Astrocyte (in vitro differentiated cells and primary cell): Measurements from ENCODE around the gene INPP4B. TPM values are rescaled to one million over a fixed set of nuclear protein-coding genes. Genes with fewer than 3 reads are reported as not detected.

ENCODE experiments used
- DNase-seq: peaks from one replicate; pipeline ENCODE4 v3.0.0-alpha.2; 2010; ENCODE audit warnings: low read depth
- FAIRE-seq: peaks from 2 replicates; lab custom pipeline; 2011; peaks lifted over from hg19 to GRCh38; lab: Jason Lieb, UNC
- H2AFZ ChIP-seq: 2 replicates; pipeline ENCODE4 v1.6.0; 2012; ENCODE audit warnings: low read depth, low read length, inconsistent platforms
- H3K27ac ChIP-seq: 2 replicates; pipeline ENCODE4 v1.5.1; 2011; ENCODE audit warnings: low read depth, low read length, inconsistent platforms
- H3K27me3 ChIP-seq: 2 replicates; pipeline ENCODE4 v1.6.0; 2011; ENCODE audit warnings: low read length, inconsistent platforms; ENCODE audit not compliant: insufficient read depth
- H3K36me3 ChIP-seq: 2 replicates; pipeline ENCODE4 v1.5.1; 2011; ENCODE audit warnings: low read length, inconsistent platforms; ENCODE audit not compliant: insufficient read depth
- H3K4me1 ChIP-seq: 2 replicates; pipeline ENCODE4 v1.5.1; 2011; ENCODE audit warnings: low read length, inconsistent platforms; ENCODE audit not compliant: insufficient read depth
- H3K4me2 ChIP-seq: 2 replicates; pipeline ENCODE4 v1.6.0; 2012; ENCODE audit warnings: low read length, inconsistent platforms
- H3K4me3 ChIP-seq: 2 replicates; pipeline ENCODE4 v1.5.1; 2011; ENCODE audit warnings: low read depth, mild to moderate bottlenecking, low read length, inconsistent platforms; ENCODE audit not compliant: insufficient read depth
- H3K79me2 ChIP-seq: 2 replicates; pipeline ENCODE4 v1.6.0; 2012; ENCODE audit warnings: mild to moderate bottlenecking, low read length, inconsistent platforms; ENCODE audit not compliant: insufficient read depth
- H3K9ac ChIP-seq: 2 replicates; pipeline ENCODE4 v1.6.0; 2012; ENCODE audit warnings: mild to moderate bottlenecking, low read length, inconsistent platforms
- H3K9me3 ChIP-seq: 2 replicates; pipeline ENCODE4 v1.5.1; 2012; ENCODE audit warnings: low read depth, mild to moderate bottlenecking, low read length, inconsistent platforms; ENCODE audit not compliant: insufficient read depth
- H4K20me1 ChIP-seq: 2 replicates; pipeline ENCODE4 v1.6.0; 2012; ENCODE audit warnings: low read length, inconsistent platforms; ENCODE audit not compliant: insufficient read depth
- H3K27ac Mint-ChIP-seq: one replicate; pipeline ENCODE4 v1.8.0; 2021; ENCODE audit warnings: mild to moderate bottlenecking, mixed read lengths; ENCODE audit not compliant: unreplicated experiment
- H3K27me3 Mint-ChIP-seq: one replicate; pipeline ENCODE4 v1.8.0; 2021; ENCODE audit warnings: low read depth, mixed read lengths; ENCODE audit not compliant: unreplicated experiment
- H3K36me3 Mint-ChIP-seq: one replicate; pipeline ENCODE4 v1.8.0; 2021; ENCODE audit warnings: low read depth, mixed read lengths; ENCODE audit not compliant: unreplicated experiment
- H3K4me1 Mint-ChIP-seq: one replicate; pipeline ENCODE4 v1.8.0; 2021; ENCODE audit warnings: low read depth, mixed read lengths; ENCODE audit not compliant: unreplicated experiment
- H3K4me3 Mint-ChIP-seq: one replicate; pipeline ENCODE4 v1.8.0; 2021; ENCODE audit warnings: mild to moderate bottlenecking, moderate library complexity, mixed read lengths; ENCODE audit not compliant: unreplicated experiment
- H3K9me3 Mint-ChIP-seq: one replicate; pipeline ENCODE4 v1.8.0; 2021; ENCODE audit warnings: mild to moderate bottlenecking, mixed read lengths; ENCODE audit not compliant: unreplicated experiment
- CTCF ChIP-seq: IDR thresholded peaks from 2 replicates; pipeline ENCODE4 v1.5.1; 2011; ENCODE audit warnings: low read depth, mild to moderate bottlenecking, inconsistent platforms, low read length, moderate library complexity; ENCODE audit not compliant: insufficient read depth
- EZH2 ChIP-seq: IDR thresholded peaks from 2 replicates; pipeline ENCODE4 v1.6.1; 2012; ENCODE audit warnings: mild to moderate bottlenecking, low read length, inconsistent platforms; ENCODE audit not compliant: insufficient read depth
- total RNA-seq: library from RNA; stranded (reverse); gene quantifications from 2 replicates; pipeline ENCODE4 v1.2.1, GENCODE V29; 2021

The INPP4B gene
- total RNA-seq, 1 donor from 2014 or later = 2.8 TPM

- no peaks in the 10 kb centered on the region for H3K27me3 ChIP-seq
- H3K27ac ChIP-seq = no peak overlapping the region
- H4K20me1 ChIP-seq = no peaks in the 10 kb centered on the region
- H3K4me1 ChIP-seq = no peaks in the 10 kb centered on the region
- no peaks in the 10 kb centered on the region for H3K79me2 ChIP-seq
- no peak overlapping the region for H3K4me2 ChIP-seq
- FAIRE-seq (no peak), DNase-seq (no peak)
- Mint-ChIP-seq H3K36me3 (no peaks in the 10 kb centered on the region), H3K4me3 (no peak overlapping the region), H3K27ac (no peak overlapping the region), H3K9me3 (peaks cover 2% of the 10 kb centered on the region), H3K4me1 (no peaks in the 10 kb centered on the region), H3K27me3 (peaks cover 3% of the 10 kb centered on the region)
- no peaks in the 10 kb centered on the region for H3K36me3 ChIP-seq
- no peak overlapping the region for H3K4me3 ChIP-seq
- no peak overlapping the region for H3K9ac ChIP-seq
- TF ChIP-seq CTCF (no peak), EZH2 (no peak)
- no peak overlapping the region for H2AFZ ChIP-seq
- H3K9me3 ChIP-seq = no peaks in the 10 kb centered on the region
These were observed 736.0 kb downstream of the INPP4B start for GRCh38 chr4:142110136-142110535.

GRCh38 chr4:142104041-142104440, 742.1 kb downstream of the INPP4B start:
- Histone ChIP-seq H3K9ac (no peak overlapping the region), H3K79me2 (no peaks in the 10 kb centered on the region), H3K4me1 (no peaks in the 10 kb centered on the region), H3K4me2 (no peak overlapping the region), H3K9me3 (no peaks in the 10 kb centered on the region), H3K36me3 (no peaks in the 10 kb centered on the region), H3K4me3 (no peak overlapping the region), H3K27ac (no peak overlapping the region), H3K27me3 (no peaks in the 10 kb centered on the region), H4K20me1 (no peaks in the 10 kb centered on the region), H2AFZ (no peak overlapping the region)
- no peaks in the 10 kb centered on the region for H3K36me3 Mint-ChIP-seq
- no peak overlapping the region for H3K4me3 Mint-ChIP-seq
- FAIRE-seq = no peak
- H3K4me1 Mint-ChIP-seq = no peaks in the 10 kb centered on the region
- no peak for DNase-seq
- TF ChIP-seq CTCF (no peak), EZH2 (no peak)
- peaks cover 3% of the 10 kb centered on the region for H3K27me3 Mint-ChIP-seq
- H3K9me3 Mint-ChIP-seq = no peaks in the 10 kb centered on the region
- H3K27ac Mint-ChIP-seq = no peak overlapping the region

DNA sequence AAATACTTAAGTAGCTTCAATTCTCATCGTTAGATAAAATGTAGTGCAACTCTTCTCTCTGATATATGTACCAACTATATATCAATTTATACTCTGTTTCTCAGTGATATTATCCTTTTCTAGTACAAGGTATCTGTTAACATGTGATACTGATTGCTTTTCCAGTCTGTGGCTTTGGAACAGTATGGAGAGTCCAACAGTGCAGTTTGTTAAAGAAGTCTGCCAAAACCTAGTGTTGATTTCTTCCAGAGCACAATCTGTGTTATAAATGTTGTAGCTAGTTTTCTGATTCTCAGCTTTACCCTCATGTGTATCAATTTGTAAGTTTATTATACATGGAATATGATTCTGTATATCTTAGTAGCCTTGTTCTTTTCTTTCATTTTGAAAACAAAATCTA, 744.7 kb downstream of the INPP4B start:
- Histone ChIP-seq H3K36me3 (no peaks in the 10 kb centered on the region), H4K20me1 (no peaks in the 10 kb centered on the region), H3K4me1 (peaks cover 4% of the 10 kb centered on the region), H3K4me3 (no peak overlapping the region), H3K9ac (no peak overlapping the region), H3K79me2 (no peaks in the 10 kb centered on the region), H3K27me3 (no peaks in the 10 kb centered on the region), H2AFZ (no peak overlapping the region), H3K27ac (no peak overlapping the region), H3K4me2 (no peak overlapping the region), H3K9me3 (no peaks in the 10 kb centered on the region)
- no peak for FAIRE-seq
- no peak for DNase-seq
- Mint-ChIP-seq H3K36me3 (no peaks in the 10 kb centered on the region), H3K4me3 (no peak overlapping the region), H3K4me1 (no peaks in the 10 kb centered on the region), H3K27ac (no peak overlapping the region), H3K27me3 (no peaks in the 10 kb centered on the region), H3K9me3 (peaks cover 2% of the 10 kb centered on the region)
- no peak for TF ChIP-seq EZH2
- TF ChIP-seq CTCF = no peak
